Tibial nerve (tissue), 4 donors: Measurements from ENCODE around the gene LRRC74A. TPM values are rescaled to one million over a fixed set of nuclear protein-coding genes. Genes with fewer than 3 reads are reported as not detected.

Experiments
- DNase-seq, 2 donors: peaks; one replicate each; pipeline ENCODE4 v3.0.0-alpha.2; 2019; ENCODE audit warnings: low spot score in 2 of 2
- H3K27ac ChIP-seq, 4 donors: fragments of 200-600 bp; sonication (generic) in 3 of 4; one replicate each; pipeline ENCODE4 v1.5.1; 2017 to 2019; ENCODE audit warnings: mild to moderate bottlenecking in 1 of 4
- H3K27me3 ChIP-seq, 2 donors: fragments of 200-600 bp; sonication (generic) in 1 of 2; one replicate each; pipeline versions ENCODE4 v1.5.1 to v1.6.0; 2017 to 2019
- H3K36me3 ChIP-seq, 3 donors: fragments of 200-600 bp; sonication (generic); one replicate each; pipeline ENCODE4 v1.5.1; 2018 to 2019
- H3K4me1 ChIP-seq, 4 donors: fragments of 200-600 bp; sonication (generic) in 3 of 4; one replicate each; pipeline ENCODE4 v1.5.1; 2017 to 2019
- H3K4me3 ChIP-seq, 4 donors: fragments of 200-600 bp; sonication (generic) in 3 of 4; one replicate each; pipeline ENCODE4 v1.5.1; 2017 to 2019; ENCODE audit warnings: mild to moderate bottlenecking in 1 of 4, moderate library complexity in 1 of 4
- H3K9me3 ChIP-seq, 4 donors: fragments of 200-600 bp; sonication (generic) in 3 of 4; one replicate each; pipeline ENCODE4 v1.5.1; 2017 to 2019
- CTCF ChIP-seq, 5 experiments: fragments of 200-600 bp in 3 of 5; fragments of 450-650 bp in 2 of 5; sonication (generic) in 3 of 5; IDR thresholded peaks; one replicate each; pipeline ENCODE4 v1.5.1; 2016 to 2019; ENCODE audit warnings: antibody characterized with exemption in 5 of 5, mild to moderate bottlenecking in 3 of 5, moderate library complexity in 2 of 5
- EP300 ChIP-seq, 2 donors: sonication (generic); formaldehyde crosslinking; IDR thresholded peaks; one replicate each; pipeline ENCODE4 v1.6.1; 2017; ENCODE audit warnings: antibody characterized with exemption in 2 of 2, mild to moderate bottlenecking in 1 of 2
- POLR2A ChIP-seq, 2 donors: fragments of 450-650 bp; IDR thresholded peaks; one replicate each; pipeline ENCODE4 v1.6.1; 2017; ENCODE audit warnings: antibody characterized with exemption in 2 of 2, mild to moderate bottlenecking in 2 of 2, moderate library complexity in 2 of 2
- WGBS, 2 donors: methylation state at CpG; one replicate each; pipeline ENCODE4 v1.1.5; 2018; 5-methylcytosine and 5-hydroxymethylcytosine counted together
- total RNA-seq, 4 donors: library from RNA; depleted of rRNA; stranded (reverse); fragments of >200 nt; gene quantifications; one replicate each; pipeline ENCODE4 v1.1.0, GENCODE V29; 2016

Gene LRRC74A
- total RNA-seq, 4 donors from 2014 or later = not detected

- H3K9me3 ChIP-seq = no peaks in the 10 kb centered on the region
- WGBS, 2 donors = 50 to 56% methylated on average over 1 of the region's 1 CpG
- H3K4me1 ChIP-seq = peaks cover 0 to 47% (median 28%) of the 10 kb centered on the region in 4 donors
- H3K36me3 ChIP-seq = no peaks in the 10 kb centered on the region
- no peak for TF ChIP-seq POLR2A (IDR thresholded peaks at IDR 0.05)
- peak in 1 of 2 donors; percentile 56 for TF ChIP-seq EP300 (IDR thresholded peaks at IDR 0.05)
- no peak overlapping the region for H3K4me3 ChIP-seq
- no peaks in the 10 kb centered on the region for H3K27me3 ChIP-seq
- peak overlapping the region in 1 of 4 donors; percentile 74 for H3K27ac ChIP-seq
- no peak for DNase-seq
Measured at GRCh38 chr14:76832503-76832988, 6.3 kb downstream of the LRRC74A start.

- peaks cover 0 to 43% (median 26%) of the 10 kb centered on the region in 4 donors for H3K4me1 ChIP-seq
- H3K36me3 ChIP-seq = no peaks in the 10 kb centered on the region
- H3K9me3 ChIP-seq = no peaks in the 10 kb centered on the region
- no peak for DNase-seq
- 69 to 72% methylated on average over 2 of the region's 2 CpGs for WGBS, 2 donors
- H3K27me3 ChIP-seq = no peaks in the 10 kb centered on the region
- TF ChIP-seq CTCF (IDR thresholded peaks at IDR 0.05) = no peak
- TF ChIP-seq EP300 (IDR thresholded peaks at IDR 0.05) = no peak
- TF ChIP-seq POLR2A (IDR thresholded peaks at IDR 0.05) = no peak
- H3K27ac ChIP-seq = peak overlapping the region in 1 of 4 donors; percentile 70
- no peak overlapping the region for H3K4me3 ChIP-seq
Measured at GRCh38 chr14:76833011-76833410, 6.8 kb downstream of the LRRC74A start.

GRCh38 chr14:76834241-76834661 is 8.0 kb downstream of the LRRC74A start:
- 62 to 63% methylated on average over 7 of the region's 7 CpGs for WGBS, 2 donors
- no peak for TF ChIP-seq POLR2A (IDR thresholded peaks at IDR 0.05)
- TF ChIP-seq EP300 (IDR thresholded peaks at IDR 0.05) = no peak
- TF ChIP-seq CTCF (IDR thresholded peaks at IDR 0.05) = no peak
- Histone ChIP-seq H3K4me3 (no peak overlapping the region), H3K27me3 (no peaks in the 10 kb centered on the region), H3K4me1 (peaks cover 0 to 30% (median 16%) of the 10 kb centered on the region in 4 donors), H3K27ac (no peak overlapping the region), H3K9me3 (no peaks in the 10 kb centered on the region), H3K36me3 (no peaks in the 10 kb centered on the region)
- no peak for DNase-seq

GRCh38 chr14:76836029-76836630 is 9.9 kb downstream of the LRRC74A start:
- Histone ChIP-seq H3K27ac (peak overlapping the region in 1 of 4 donors; percentile 20), H3K4me3 (no peak overlapping the region), H3K27me3 (no peaks in the 10 kb centered on the region), H3K4me1 (peaks cover 0 to 14% (median 3%) of the 10 kb centered on the region in 4 donors), H3K36me3 (no peaks in the 10 kb centered on the region), H3K9me3 (no peaks in the 10 kb centered on the region)
- TF ChIP-seq EP300 (IDR thresholded peaks at IDR 0.05) (no peak), POLR2A (IDR thresholded peaks at IDR 0.05) (no peak), CTCF (IDR thresholded peaks at IDR 0.05) (no peak)
- WGBS, 2 donors = 69 to 78% methylated on average over 13 of the region's 13 CpGs
- DNase-seq = peak in 1 of 2 donors; percentile 31

- Histone ChIP-seq H3K4me1 (peaks cover 0 to 6% (median under 1%) of the 10 kb centered on the region in 4 donors), H3K4me3 (no peak overlapping the region), H3K27ac (no peak overlapping the region), H3K9me3 (no peaks in the 10 kb centered on the region), H3K36me3 (no peaks in the 10 kb centered on the region), H3K27me3 (no peaks in the 10 kb centered on the region)
- no peak for TF ChIP-seq EP300 (IDR thresholded peaks at IDR 0.05)
- TF ChIP-seq CTCF (IDR thresholded peaks at IDR 0.05) = no peak
- no peak for TF ChIP-seq POLR2A (IDR thresholded peaks at IDR 0.05)
- 45 to 46% methylated on average over 5 of the region's 5 CpGs for WGBS, 2 donors
- DNase-seq = no peak
Measured at GRCh38 chr14:76837524-76837923, 11.3 kb downstream of the LRRC74A start.
